ENCODE data around the gene EPHA2.

DNA sequence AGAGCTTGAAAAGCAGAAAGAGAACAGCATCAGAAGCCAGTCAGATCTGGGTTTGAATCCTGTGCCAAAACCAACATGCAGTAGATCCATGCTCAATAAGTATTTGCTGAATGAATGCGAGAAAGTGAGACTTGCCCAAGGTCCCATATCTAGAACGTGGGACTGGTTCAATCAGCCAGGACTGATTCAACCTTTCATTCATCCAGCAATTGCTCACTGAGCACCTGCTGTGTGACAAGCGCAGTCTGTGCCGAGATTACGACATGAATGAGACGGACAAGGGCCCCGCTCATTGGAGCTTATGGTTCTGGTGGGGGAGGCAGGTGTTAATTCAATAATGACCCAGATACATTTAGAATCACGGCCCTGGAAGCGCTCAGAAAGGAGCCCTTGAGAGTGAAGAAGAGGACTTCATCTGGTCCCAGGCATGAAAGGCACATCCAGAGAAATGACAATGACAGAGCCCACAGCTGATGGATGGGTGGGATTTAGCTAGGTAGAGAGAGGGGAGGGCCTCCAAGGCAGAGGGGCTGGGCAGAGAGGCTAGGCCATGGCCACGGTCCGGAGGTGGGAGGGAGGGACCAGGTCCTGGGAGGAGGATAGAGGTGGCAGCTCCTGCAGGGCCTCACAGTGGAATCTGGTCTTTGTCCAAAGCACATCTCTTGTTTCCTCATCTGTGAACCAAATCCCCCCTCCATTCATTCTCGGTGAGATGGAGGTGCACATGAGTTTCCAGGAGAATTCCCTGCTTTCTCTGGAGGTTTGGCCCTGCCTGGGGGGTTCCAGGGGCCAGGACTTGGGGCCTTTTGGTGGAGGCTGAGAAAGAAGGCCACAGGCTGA, 78.2 kb downstream of the EPHA2 start:
- TF ChIP-seq POLR2AphosphoS5 (IDR thresholded peaks at IDR 0.05; ENCODE audit: low read depth, low read length) (no peak), TAF1 (IDR thresholded peaks at IDR 0.05; ENCODE audit: borderline replicate concordance, insufficient read depth, low read length) (no peak), SIN3A (IDR thresholded peaks at IDR 0.05; ENCODE audit: borderline replicate concordance, insufficient read depth, low read length) (no peak)

All from PFSK-1 (cell line).